Cardiac muscle cell (in vitro differentiated cells and primary cell): ENCODE results near the gene KDM7A. TPM values are rescaled to one million over a fixed set of nuclear protein-coding genes. Genes with fewer than 3 reads are reported as not detected.
"Not testable (repeated sequence)": the region's sequence is repeated elsewhere in the genome, so short reads cannot be mapped to it uniquely, and the experiment has no call there.

Experiments used
- DNase-seq, 2 donors: peaks; one replicate each; pipeline versions ENCODE4 v3.0.0 to v3.0.0-alpha.2; 2010 to 2017; ENCODE audit warnings: low read depth in 1 of 2, low spot score in 1 of 2
- H3K27ac ChIP-seq: fragments of 200-600 bp; sonication (generic); 2 replicates; pipeline ENCODE4 v1.5.1; 2016
- H3K27me3 ChIP-seq: fragments of 200-600 bp; sonication (generic); 2 replicates; pipeline ENCODE4 v1.6.0; 2016; ENCODE audit warnings: control low read depth
- H3K36me3 ChIP-seq: fragments of 200-600 bp; sonication (generic); 2 replicates; pipeline ENCODE4 v1.5.1; 2016; ENCODE audit warnings: control low read depth
- H3K4me1 ChIP-seq: fragments of 200-600 bp; sonication (generic); 2 replicates; pipeline ENCODE4 v1.8.1; 2017; ENCODE audit warnings: low read depth, mild to moderate bottlenecking, mixed run types
- H3K4me3 ChIP-seq: fragments of 200-600 bp; sonication (generic); 2 replicates; pipeline ENCODE4 v1.5.1; 2016; ENCODE audit warnings: mild to moderate bottlenecking
- H3K9me3 ChIP-seq: fragments of 200-600 bp; sonication (generic); 2 replicates; pipeline ENCODE4 v1.5.1; 2017; ENCODE audit warnings: low read depth, mild to moderate bottlenecking, control low read depth
- polyA plus RNA-seq: library from polyadenylated mRNA; unstranded; fragments of >200 nt; fragmentation: Nextera tagmentation; extraction: Ambion mirVana; gene quantifications from 2 replicates; pipeline ENCODE4 v1.2.1, GENCODE V29; 2016
- total RNA-seq: library from RNA; depleted of rRNA; stranded (reverse); fragments of >200 nt; gene quantifications from 2 replicates; pipeline ENCODE4 v1.2.3, GENCODE V29; 2016
- TF ChIP-seq, protein P1 (sequence below): IDR thresholded peaks from 2 replicates; pipeline ENCODE4 v1.5.1; 2012; ENCODE audit warnings: low read depth, mild to moderate bottlenecking, low read length

The KDM7A gene
- total and polyA plus RNA-seq, 2 experiments from 2014 or later, result 1.9 to 7.5 TPM

DNA sequence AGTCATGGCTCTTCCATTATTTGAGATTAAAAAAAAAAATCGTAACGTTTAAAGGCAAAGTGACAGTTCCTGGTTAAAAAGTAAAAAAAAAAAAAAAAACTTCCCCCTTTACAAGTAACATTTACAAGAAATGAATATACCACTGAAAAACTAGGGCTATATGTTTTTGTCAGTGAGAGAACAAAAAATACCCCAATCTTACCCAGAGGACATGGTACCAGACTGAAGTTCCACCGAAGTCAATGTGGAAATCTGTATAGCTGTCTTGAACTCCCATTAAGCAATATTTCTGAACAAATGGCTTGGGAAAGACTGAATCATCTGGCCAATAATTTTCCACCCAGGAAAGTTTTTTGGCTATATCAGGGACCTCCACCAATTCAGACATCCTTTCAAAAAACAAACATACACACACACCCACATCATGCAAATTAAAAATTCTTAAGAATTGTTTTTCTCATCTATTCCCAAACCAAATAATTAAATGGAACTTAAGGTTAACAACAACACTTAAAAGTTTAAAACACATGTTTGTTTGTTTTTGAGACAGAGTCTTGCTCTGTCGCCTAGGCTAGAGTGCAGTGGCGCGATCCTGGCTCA lies 50.2 kb downstream of the KDM7A start:
- Histone ChIP-seq H3K9me3 (no peaks in the 10 kb centered on the region), H3K4me1 (no peaks in the 10 kb centered on the region), H3K27me3 (no peaks in the 10 kb centered on the region), H3K36me3 (peaks cover 21% of the 10 kb centered on the region), H3K4me3 (no peak overlapping the region), H3K27ac (no peak overlapping the region)
- no peak for DNase-seq
- TF ChIP-seq, protein P1, sequence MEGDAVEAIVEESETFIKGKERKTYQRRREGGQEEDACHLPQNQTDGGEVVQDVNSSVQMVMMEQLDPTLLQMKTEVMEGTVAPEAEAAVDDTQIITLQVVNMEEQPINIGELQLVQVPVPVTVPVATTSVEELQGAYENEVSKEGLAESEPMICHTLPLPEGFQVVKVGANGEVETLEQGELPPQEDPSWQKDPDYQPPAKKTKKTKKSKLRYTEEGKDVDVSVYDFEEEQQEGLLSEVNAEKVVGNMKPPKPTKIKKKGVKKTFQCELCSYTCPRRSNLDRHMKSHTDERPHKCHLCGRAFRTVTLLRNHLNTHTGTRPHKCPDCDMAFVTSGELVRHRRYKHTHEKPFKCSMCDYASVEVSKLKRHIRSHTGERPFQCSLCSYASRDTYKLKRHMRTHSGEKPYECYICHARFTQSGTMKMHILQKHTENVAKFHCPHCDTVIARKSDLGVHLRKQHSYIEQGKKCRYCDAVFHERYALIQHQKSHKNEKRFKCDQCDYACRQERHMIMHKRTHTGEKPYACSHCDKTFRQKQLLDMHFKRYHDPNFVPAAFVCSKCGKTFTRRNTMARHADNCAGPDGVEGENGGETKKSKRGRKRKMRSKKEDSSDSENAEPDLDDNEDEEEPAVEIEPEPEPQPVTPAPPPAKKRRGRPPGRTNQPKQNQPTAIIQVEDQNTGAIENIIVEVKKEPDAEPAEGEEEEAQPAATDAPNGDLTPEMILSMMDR, result no peak

DNA sequence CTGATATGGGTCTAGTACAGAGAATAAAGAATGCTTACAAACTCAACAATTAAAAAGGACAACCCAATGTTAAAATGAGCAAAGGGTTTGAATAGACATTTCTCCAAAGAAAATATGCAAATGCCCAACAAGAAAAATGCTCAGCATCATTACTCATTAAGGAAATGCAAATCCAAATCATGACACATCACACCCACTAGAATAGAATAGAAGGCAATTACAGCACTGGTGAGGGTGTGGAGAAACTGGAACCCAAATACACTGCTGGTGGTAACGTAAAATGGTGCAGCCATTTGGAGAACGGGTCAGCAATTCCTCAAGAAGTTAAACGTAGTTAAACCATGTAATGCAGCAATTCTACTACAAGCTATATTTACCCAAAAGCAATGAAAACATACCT lies 53.8 kb downstream of the KDM7A start:
- TF ChIP-seq, protein P1, result no peak
- DNase-seq, result no peak
- Histone ChIP-seq H3K27me3 (no peaks in the 10 kb centered on the region), H3K9me3 (no peaks in the 10 kb centered on the region), H3K4me3 (no peak overlapping the region), H3K27ac (no peak overlapping the region), H3K36me3 (peaks cover 10% of the 10 kb centered on the region), H3K4me1 (no peaks in the 10 kb centered on the region)

DNA sequence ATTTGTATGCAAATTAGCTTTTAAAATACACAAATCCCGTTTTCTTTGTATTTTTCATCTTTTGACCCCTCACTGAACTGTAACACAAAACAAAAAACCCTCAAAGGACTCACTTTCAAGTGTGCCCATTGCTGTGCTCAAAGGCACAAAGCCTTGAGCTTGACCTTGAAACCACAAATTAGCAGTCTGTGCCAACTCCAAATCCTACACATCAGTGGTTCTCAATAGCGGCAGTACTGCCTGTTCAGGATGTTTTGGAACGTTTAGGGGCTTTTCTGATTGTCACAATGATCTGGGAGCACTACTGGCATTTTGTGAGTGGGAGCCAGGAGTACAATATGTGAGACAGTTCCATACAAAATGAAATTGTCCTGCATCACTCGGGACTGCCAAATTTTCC lies 55.5 kb downstream of the KDM7A start:
- Histone ChIP-seq H3K9me3 (no peaks in the 10 kb centered on the region), H3K27ac (no peak overlapping the region), H3K36me3 (peaks cover 4% of the 10 kb centered on the region), H3K4me3 (no peak overlapping the region), H3K27me3 (no peaks in the 10 kb centered on the region), H3K4me1 (no peaks in the 10 kb centered on the region)
- DNase-seq, result peak in 1 of 2 donors; percentile 7
- TF ChIP-seq, protein P1, result no peak

DNA sequence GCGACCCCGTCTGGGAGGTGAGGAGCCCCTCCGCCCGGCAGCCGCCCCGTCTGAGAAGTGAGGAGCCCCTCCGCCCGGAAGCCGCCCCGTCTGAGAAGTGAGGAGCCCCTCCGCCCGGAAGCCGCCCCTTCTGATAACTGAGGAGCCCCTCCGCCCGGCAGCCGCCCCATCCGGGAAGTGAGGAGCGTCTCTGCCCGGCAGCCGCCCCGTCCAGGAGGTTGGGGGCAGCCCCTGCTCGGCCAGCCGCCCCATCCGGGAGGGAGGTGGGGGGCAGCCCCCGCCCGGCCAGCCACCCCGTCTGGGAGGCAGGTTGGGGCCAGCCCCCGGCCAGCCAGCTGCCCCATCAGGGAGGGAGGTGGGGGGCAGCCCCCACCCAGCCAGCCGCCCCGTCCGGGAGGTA lies 62.0 kb downstream of the KDM7A start:
- not testable (repeated sequence) for H3K4me1 ChIP-seq, H3K9me3 ChIP-seq, H3K27ac ChIP-seq, H3K27me3 ChIP-seq, H3K4me3 ChIP-seq, DNase-seq
- H3K36me3 ChIP-seq, result peaks cover 31% of the 10 kb centered on the region

DNA sequence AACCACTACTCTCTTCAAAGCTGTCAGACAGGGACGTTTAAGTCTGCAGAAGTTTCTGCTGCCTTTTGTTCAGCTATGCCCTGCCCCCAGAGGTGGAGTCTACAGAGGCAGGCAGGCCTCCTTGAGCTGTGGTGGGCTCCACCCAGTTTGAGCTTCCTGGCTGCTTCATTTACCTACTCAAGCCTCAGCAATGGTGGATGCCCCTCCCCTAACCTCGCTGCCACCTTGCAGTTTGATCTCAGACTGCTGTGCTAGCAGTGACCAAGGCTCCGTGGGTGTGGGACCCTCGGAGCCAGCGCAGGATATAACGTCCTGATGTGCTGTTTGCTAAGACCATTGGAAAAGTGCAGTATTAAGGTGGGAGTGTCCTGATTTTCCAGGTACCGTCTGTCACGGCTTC lies 68.0 kb downstream of the KDM7A start:
- not testable (repeated sequence) for H3K4me3 ChIP-seq

DNA sequence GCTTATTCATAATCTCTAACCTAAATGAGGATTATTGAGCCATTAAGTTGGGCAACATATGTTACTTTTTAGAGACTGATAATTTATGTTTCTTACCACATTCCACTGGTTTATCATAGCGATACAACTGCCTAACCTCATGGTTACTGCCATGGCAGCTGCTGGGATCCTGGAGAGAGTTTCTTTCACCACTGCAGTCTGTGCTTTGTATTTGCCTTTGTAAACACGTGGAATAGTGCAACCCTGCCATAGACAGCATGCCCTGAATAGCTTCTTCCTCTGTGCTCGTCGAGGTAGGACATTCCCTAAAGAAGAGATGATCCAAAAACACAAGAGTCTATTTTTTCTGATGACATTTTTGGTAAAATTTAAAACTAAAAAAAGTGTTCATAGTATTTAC lies 80.3 kb downstream of the KDM7A start:
- Histone ChIP-seq H3K27ac (no peak overlapping the region), H3K27me3 (no peaks in the 10 kb centered on the region), H3K36me3 (peaks cover 82% of the 10 kb centered on the region), H3K9me3 (no peaks in the 10 kb centered on the region), H3K4me1 (no peaks in the 10 kb centered on the region), H3K4me3 (no peak overlapping the region)
- no peak for DNase-seq
- TF ChIP-seq, protein P1, result no peak

More for the DNA sequence above, 68.0 kb downstream of the KDM7A start:
- DNase-seq, H3K9me3 ChIP-seq, H3K27me3 ChIP-seq, H3K4me1 ChIP-seq, H3K27ac ChIP-seq: not testable (repeated sequence)
- H3K36me3 ChIP-seq, result peaks cover 33% of the 10 kb centered on the region

DNA sequence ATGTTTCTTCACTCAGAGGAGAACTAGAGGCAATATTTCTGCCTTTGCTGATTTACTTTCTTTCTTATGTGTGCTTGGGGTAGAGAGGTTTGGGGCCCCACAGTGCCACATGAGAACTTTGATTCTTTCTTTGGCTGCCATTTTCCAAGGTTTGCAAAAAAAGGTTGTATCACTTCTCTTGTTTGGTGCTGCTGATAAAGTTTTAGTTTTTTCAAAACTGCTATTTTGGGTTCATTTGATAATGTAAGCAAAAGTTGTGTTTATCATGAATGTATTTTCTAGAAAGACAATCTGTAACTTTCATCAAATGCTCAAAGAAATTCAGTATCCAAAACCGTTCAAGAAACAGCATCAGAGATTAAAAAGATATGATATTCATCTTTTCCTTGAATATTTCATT lies 83.4 kb downstream of the KDM7A start:
- Histone ChIP-seq H3K36me3 (peaks cover 84% of the 10 kb centered on the region), H3K4me1 (no peaks in the 10 kb centered on the region), H3K27me3 (no peaks in the 10 kb centered on the region), H3K9me3 (no peaks in the 10 kb centered on the region), H3K27ac (no peak overlapping the region), H3K4me3 (no peak overlapping the region)
- DNase-seq, result no peak
- TF ChIP-seq, protein P1, result no peak
